ENCODE data around the gene ATP11B.

DNA sequence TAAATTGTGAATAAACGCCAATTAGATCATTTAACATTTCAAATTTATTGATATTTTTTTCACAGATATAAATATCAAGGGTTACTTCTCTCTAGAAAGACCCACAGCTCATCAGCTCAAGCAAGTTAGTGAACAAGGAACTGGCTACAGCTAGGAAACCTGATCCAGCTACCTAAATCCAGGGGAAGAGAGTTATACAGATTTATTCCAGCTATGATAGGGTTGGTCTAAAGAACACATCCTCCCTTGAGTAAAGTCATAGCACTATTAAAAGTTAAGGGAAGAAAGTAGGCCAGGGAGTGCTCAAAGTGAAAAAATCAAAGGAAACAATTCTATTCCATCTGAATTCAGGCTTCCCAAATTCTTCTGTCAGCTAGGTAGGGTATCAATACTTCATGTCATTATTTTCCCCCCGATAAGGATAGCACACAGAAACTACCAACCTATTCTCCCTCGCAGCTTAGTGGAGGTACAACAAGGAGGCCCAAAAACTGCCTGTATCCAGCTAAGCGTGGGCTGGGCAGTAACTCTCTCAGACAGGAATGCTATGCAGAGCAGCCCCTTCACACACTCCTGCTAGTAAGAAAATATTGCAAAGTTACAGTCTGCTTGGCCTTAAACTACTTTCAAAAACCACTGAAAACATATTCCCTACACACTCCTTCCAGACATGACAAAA is 143.1 kb downstream of the ATP11B start:
- TF ChIP-seq, protein P1, sequence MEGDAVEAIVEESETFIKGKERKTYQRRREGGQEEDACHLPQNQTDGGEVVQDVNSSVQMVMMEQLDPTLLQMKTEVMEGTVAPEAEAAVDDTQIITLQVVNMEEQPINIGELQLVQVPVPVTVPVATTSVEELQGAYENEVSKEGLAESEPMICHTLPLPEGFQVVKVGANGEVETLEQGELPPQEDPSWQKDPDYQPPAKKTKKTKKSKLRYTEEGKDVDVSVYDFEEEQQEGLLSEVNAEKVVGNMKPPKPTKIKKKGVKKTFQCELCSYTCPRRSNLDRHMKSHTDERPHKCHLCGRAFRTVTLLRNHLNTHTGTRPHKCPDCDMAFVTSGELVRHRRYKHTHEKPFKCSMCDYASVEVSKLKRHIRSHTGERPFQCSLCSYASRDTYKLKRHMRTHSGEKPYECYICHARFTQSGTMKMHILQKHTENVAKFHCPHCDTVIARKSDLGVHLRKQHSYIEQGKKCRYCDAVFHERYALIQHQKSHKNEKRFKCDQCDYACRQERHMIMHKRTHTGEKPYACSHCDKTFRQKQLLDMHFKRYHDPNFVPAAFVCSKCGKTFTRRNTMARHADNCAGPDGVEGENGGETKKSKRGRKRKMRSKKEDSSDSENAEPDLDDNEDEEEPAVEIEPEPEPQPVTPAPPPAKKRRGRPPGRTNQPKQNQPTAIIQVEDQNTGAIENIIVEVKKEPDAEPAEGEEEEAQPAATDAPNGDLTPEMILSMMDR (IDR thresholded peaks at IDR 0.05) = no peak
- TF ChIP-seq POLR2A (IDR thresholded peaks at IDR 0.05) = no peak
- TF ChIP-seq POLR2AphosphoS5 (IDR thresholded peaks at IDR 0.05) = no peak

All from transverse colon (tissue), 4 donors.